WTC11 (cell line): ENCODE measurements around the gene SIPA1L3. TPM values are rescaled to one million over a fixed set of nuclear protein-coding genes. Genes with fewer than 3 reads are reported as not detected.

Experiments
- ATAC-seq: fragments of 200-7000 bp; cut with Tn5 transposase; 2 replicates; pipeline ENCODE4 v1.10.0; 2021; ENCODE audit warnings: mild to moderate bottlenecking, moderate library complexity
- CTCF ChIA-PET: fragments of 300-600 bp; sonication (Branson Sonifier 250); formaldehyde crosslinking; loops from one replicate; lab custom pipeline; 2021; ENCODE audit warnings: antibody characterized with exemption; lab: Charles Lee
- POLR2A ChIA-PET: fragments of 350-600 bp; sonication (Branson Sonifier 250); formaldehyde crosslinking; loops from one replicate; lab custom pipeline; 2021; ENCODE audit warnings: antibody characterized with exemption; lab: Charles Lee
- DNase-seq: peaks from one replicate; pipeline ENCODE4 v3.0.0; 2021; ENCODE audit warnings: low spot score
- H3K27ac Mint-ChIP-seq: 2 replicates; pipeline ENCODE4 v1.8.0; 2021; ENCODE audit warnings: mixed read lengths
- H3K27me3 Mint-ChIP-seq: 2 replicates; pipeline ENCODE4 v1.8.0; 2021; ENCODE audit warnings: low read depth, mild to moderate bottlenecking, moderate library complexity, mixed read lengths
- H3K36me3 Mint-ChIP-seq: 2 replicates; pipeline ENCODE4 v1.8.0; 2021; ENCODE audit warnings: mixed read lengths
- H3K4me1 Mint-ChIP-seq: 2 replicates; pipeline ENCODE4 v1.8.0; 2022; ENCODE audit warnings: mixed read lengths
- H3K4me3 Mint-ChIP-seq: 2 replicates; pipeline ENCODE4 v1.8.0; 2021; ENCODE audit warnings: mild to moderate bottlenecking, moderate library complexity, mixed read lengths
- H3K9me3 Mint-ChIP-seq: 2 replicates; pipeline ENCODE4 v1.8.0; 2021; ENCODE audit warnings: mixed read lengths
- ATF1 ChIP-seq: sonication (generic); formaldehyde crosslinking; IDR thresholded peaks from 2 replicates; pipeline ENCODE4 v1.8.1; 2023; ENCODE audit warnings: mild to moderate bottlenecking, moderate library complexity, missing genetic modification reagents
- CREB1 ChIP-seq: sonication (generic); formaldehyde crosslinking; IDR thresholded peaks from 2 replicates; pipeline ENCODE4 v1.8.0; 2023; ENCODE audit warnings: mild to moderate bottlenecking, missing genetic modification reagents
- CREM ChIP-seq: sonication (generic); formaldehyde crosslinking; IDR thresholded peaks from 2 replicates; pipeline ENCODE4 v1.8.1; 2022; ENCODE audit warnings: mild to moderate bottlenecking, missing genetic modification reagents, moderate library complexity
- ELF4 ChIP-seq: sonication (generic); formaldehyde crosslinking; IDR thresholded peaks from 2 replicates; pipeline ENCODE4 v1.8.1; 2022; ENCODE audit warnings: low read depth, mild to moderate bottlenecking, moderate library complexity, missing genetic modification reagents
- ETV6 ChIP-seq: sonication (generic); formaldehyde crosslinking; IDR thresholded peaks from 2 replicates; pipeline ENCODE4 v1.8.1; 2022; ENCODE audit warnings: mild to moderate bottlenecking, missing genetic modification reagents
- NFE2L1 ChIP-seq: sonication (generic); formaldehyde crosslinking; IDR thresholded peaks from 2 replicates; pipeline ENCODE4 v1.8.1; 2023; ENCODE audit warnings: missing genetic modification reagents
- SMAD3 ChIP-seq: sonication (generic); formaldehyde crosslinking; IDR thresholded peaks from 2 replicates; pipeline ENCODE4 v1.8.0; 2022; ENCODE audit warnings: missing genetic modification reagents, mild to moderate bottlenecking, borderline replicate concordance
- ZNF416 ChIP-seq: fragments of 250-450 bp; sonication (Bioruptor Pico); IDR thresholded peaks from 2 replicates; pipeline ENCODE4 v1.9.0; 2021; ENCODE audit warnings: mild to moderate bottlenecking, inconsistent platforms
- total RNA-seq: library from RNA; stranded (reverse); gene quantifications from 3 replicates; pipeline ENCODE4 v1.2.3, GENCODE V29; 2021
- TF ChIP-seq, protein P1 (sequence below): fragments of 250-450 bp; sonication (Bioruptor Pico); IDR thresholded peaks from 2 replicates; pipeline ENCODE4 v1.9.0; 2021; ENCODE audit warnings: mild to moderate bottlenecking, borderline replicate concordance
- TF ChIP-seq, protein P2 (sequence below): sonication (generic); formaldehyde crosslinking; IDR thresholded peaks from 2 replicates; pipeline ENCODE4 v1.8.0; 2022; ENCODE audit warnings: mild to moderate bottlenecking, missing genetic modification reagents
- TF ChIP-seq, protein P3 (sequence below): sonication (generic); formaldehyde crosslinking; IDR thresholded peaks from 2 replicates; pipeline ENCODE4 v1.8.1; 2022; ENCODE audit warnings: missing genetic modification reagents, borderline replicate concordance
- TF ChIP-seq, protein P4 (sequence below): fragments of 200-600 bp; IDR thresholded peaks from 2 replicates; pipeline ENCODE4 v1.8.0; 2022; ENCODE audit warnings: antibody characterized with exemption
- TF ChIP-seq, protein P5 (sequence below): sonication (generic); formaldehyde crosslinking; IDR thresholded peaks from 2 replicates; pipeline ENCODE4 v1.8.1; 2023; ENCODE audit warnings: mild to moderate bottlenecking, missing genetic modification reagents
- TF ChIP-seq, protein P6 (sequence below): fragments of 250-450 bp; sonication (Bioruptor Pico); IDR thresholded peaks from 2 replicates; pipeline ENCODE4 v1.8.0; 2021; ENCODE audit warnings: mild to moderate bottlenecking
- TF ChIP-seq, protein P7 (sequence below): sonication (generic); formaldehyde crosslinking; IDR thresholded peaks from 2 replicates; pipeline ENCODE4 v1.8.0; 2022; ENCODE audit warnings: mild to moderate bottlenecking, missing genetic modification reagents
- TF ChIP-seq, protein P8 (sequence below): sonication (generic); formaldehyde crosslinking; conservative IDR thresholded peaks from 2 replicates; pipeline ENCODE4 v1.8.1; 2022; ENCODE audit warnings: mild to moderate bottlenecking, missing genetic modification reagents
- TF ChIP-seq, protein P9 (sequence below): fragments of 250-450 bp; sonication (Bioruptor Pico); IDR thresholded peaks from 2 replicates; pipeline ENCODE4 v1.9.0; 2021; ENCODE audit warnings: mild to moderate bottlenecking

Gene SIPA1L3
- total RNA-seq, 1 experiment from 2014 or later, result 41.5 TPM

DNA sequence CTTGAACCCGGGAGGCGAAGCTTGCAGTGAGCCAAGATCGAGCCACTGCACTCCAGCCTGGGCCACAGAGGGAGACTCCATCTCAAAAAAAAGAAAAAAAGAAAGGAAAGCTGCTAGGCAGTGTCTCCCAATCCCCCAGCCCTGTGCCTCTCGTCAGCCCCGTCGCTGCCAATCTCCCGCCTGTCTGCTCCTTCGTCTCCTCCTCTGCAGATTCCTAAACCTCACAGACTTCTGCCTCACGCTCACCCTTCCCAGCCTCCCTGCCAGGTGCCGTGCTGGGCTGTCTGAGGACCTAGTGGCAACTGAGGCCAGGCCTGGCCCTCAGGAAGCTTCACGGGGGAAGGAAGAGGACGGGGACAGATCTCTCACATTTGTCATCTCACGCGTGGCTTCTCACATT, 295.5 kb downstream of the SIPA1L3 start:
- POLR2A ChIA-PET, result interaction anchor here (0.6 kb wide), 1 partner anchor 233 kb away, joined by 3 read pairs; no protein-coding TSS in a partner anchor
- DNase-seq (no peak), ATAC-seq (no peak)
- TF ChIP-seq ATF1 (CRISPR knock-in tag) (no peak), CREM (CRISPR knock-in tag) (no peak), ETV6 (CRISPR knock-in tag) (no peak), CREB1 (CRISPR knock-in tag) (no peak), ZNF416 (CRISPR knock-in tag) (no peak)
- TF ChIP-seq, protein P1, sequence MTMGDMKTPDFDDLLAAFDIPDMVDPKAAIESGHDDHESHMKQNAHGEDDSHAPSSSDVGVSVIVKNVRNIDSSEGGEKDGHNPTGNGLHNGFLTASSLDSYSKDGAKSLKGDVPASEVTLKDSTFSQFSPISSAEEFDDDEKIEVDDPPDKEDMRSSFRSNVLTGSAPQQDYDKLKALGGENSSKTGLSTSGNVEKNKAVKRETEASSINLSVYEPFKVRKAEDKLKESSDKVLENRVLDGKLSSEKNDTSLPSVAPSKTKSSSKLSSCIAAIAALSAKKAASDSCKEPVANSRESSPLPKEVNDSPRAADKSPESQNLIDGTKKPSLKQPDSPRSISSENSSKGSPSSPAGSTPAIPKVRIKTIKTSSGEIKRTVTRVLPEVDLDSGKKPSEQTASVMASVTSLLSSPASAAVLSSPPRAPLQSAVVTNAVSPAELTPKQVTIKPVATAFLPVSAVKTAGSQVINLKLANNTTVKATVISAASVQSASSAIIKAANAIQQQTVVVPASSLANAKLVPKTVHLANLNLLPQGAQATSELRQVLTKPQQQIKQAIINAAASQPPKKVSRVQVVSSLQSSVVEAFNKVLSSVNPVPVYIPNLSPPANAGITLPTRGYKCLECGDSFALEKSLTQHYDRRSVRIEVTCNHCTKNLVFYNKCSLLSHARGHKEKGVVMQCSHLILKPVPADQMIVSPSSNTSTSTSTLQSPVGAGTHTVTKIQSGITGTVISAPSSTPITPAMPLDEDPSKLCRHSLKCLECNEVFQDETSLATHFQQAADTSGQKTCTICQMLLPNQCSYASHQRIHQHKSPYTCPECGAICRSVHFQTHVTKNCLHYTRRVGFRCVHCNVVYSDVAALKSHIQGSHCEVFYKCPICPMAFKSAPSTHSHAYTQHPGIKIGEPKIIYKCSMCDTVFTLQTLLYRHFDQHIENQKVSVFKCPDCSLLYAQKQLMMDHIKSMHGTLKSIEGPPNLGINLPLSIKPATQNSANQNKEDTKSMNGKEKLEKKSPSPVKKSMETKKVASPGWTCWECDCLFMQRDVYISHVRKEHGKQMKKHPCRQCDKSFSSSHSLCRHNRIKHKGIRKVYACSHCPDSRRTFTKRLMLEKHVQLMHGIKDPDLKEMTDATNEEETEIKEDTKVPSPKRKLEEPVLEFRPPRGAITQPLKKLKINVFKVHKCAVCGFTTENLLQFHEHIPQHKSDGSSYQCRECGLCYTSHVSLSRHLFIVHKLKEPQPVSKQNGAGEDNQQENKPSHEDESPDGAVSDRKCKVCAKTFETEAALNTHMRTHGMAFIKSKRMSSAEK (CRISPR knock-in tag), result no peak
- TF ChIP-seq, protein P2, sequence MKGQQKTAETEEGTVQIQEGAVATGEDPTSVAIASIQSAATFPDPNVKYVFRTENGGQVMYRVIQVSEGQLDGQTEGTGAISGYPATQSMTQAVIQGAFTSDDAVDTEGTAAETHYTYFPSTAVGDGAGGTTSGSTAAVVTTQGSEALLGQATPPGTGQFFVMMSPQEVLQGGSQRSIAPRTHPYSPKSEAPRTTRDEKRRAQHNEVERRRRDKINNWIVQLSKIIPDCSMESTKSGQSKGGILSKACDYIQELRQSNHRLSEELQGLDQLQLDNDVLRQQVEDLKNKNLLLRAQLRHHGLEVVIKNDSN (CRISPR knock-in tag), result no peak
- peaks cover 6% of the 10 kb centered on the region; the same call in 1 of the 2 replicates for H3K4me1 Mint-ChIP-seq
- no peak overlapping the region for H3K4me3 Mint-ChIP-seq
- H3K27ac Mint-ChIP-seq, result peak overlapping the region; percentile 71; the same call in 1 of the 2 replicates
- peaks cover 4% of the 10 kb centered on the region for H3K36me3 Mint-ChIP-seq
- no peaks in the 10 kb centered on the region for H3K9me3 Mint-ChIP-seq
- no peaks in the 10 kb centered on the region for H3K27me3 Mint-ChIP-seq
- CTCF ChIA-PET, result interaction anchor here (2.5 kb wide), 1 partner anchor 60 kb away, joined by 13 read pairs; no protein-coding TSS in a partner anchor

DNA sequence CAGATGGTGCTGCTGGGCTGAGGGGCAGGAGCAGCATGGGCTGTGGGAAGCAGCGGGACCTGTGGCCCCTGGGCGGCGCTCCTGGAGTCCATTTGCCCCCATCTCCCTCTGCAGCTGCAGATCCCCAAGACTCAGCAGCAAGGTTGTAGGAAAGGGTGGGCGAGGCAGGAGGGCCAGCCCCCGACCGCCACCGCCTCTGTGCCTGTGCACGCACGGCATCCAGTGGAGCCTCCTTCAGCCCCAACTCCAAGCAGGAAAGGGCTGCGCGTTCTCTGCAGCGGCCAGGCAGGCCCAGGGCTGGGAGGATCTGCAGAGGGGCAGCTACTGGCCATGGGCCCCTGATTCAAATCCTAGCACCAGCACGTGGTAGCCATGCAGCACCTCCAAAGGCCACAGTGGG, 296.2 kb downstream of the SIPA1L3 start:
- TF ChIP-seq, protein P3, sequence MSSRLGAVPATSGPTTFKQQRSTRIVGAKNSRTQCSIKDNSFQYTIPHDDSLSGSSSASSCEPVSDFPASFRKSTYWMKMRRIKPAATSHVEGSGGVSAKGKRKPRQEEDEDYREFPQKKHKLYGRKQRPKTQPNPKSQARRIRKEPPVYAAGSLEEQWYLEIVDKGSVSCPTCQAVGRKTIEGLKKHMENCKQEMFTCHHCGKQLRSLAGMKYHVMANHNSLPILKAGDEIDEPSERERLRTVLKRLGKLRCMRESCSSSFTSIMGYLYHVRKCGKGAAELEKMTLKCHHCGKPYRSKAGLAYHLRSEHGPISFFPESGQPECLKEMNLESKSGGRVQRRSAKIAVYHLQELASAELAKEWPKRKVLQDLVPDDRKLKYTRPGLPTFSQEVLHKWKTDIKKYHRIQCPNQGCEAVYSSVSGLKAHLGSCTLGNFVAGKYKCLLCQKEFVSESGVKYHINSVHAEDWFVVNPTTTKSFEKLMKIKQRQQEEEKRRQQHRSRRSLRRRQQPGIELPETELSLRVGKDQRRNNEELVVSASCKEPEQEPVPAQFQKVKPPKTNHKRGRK (CRISPR knock-in tag), result no peak
- TF ChIP-seq, protein P4, sequence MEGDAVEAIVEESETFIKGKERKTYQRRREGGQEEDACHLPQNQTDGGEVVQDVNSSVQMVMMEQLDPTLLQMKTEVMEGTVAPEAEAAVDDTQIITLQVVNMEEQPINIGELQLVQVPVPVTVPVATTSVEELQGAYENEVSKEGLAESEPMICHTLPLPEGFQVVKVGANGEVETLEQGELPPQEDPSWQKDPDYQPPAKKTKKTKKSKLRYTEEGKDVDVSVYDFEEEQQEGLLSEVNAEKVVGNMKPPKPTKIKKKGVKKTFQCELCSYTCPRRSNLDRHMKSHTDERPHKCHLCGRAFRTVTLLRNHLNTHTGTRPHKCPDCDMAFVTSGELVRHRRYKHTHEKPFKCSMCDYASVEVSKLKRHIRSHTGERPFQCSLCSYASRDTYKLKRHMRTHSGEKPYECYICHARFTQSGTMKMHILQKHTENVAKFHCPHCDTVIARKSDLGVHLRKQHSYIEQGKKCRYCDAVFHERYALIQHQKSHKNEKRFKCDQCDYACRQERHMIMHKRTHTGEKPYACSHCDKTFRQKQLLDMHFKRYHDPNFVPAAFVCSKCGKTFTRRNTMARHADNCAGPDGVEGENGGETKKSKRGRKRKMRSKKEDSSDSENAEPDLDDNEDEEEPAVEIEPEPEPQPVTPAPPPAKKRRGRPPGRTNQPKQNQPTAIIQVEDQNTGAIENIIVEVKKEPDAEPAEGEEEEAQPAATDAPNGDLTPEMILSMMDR, result no peak
- no peak for TF ChIP-seq SMAD3 (CRISPR knock-in tag)
- Mint-ChIP-seq H3K36me3 (peaks cover 4% of the 10 kb centered on the region), H3K27ac (no peak overlapping the region), H3K27me3 (no peaks in the 10 kb centered on the region), H3K9me3 (no peaks in the 10 kb centered on the region), H3K4me1 (peaks cover 10% of the 10 kb centered on the region), H3K4me3 (no peak overlapping the region)
- ChIA-PET CTCF (no interaction called here), POLR2A (no interaction called here)
- ATAC-seq (no peak), DNase-seq (no peak)

DNA sequence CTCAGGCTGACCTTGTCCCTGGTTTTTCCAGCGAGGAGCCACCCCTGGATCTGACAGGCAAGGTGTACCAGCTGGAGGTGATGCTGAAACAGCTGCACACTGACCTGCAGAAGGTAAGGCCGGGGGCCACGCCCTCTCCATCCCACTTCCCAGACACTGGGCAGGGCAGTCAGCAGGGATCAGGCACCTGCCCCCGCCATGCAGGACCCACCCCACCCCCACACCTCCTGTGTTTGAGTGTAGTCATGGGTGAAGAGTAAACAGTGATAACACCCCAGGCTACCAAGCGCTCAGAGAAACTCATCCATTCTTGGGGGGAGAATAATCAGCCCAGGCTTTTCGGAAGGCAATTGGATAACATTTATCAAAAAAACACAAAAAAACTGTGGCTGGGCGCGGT, 297.1 kb downstream of the SIPA1L3 start:
- Mint-ChIP-seq H3K27me3 (peaks cover 4% of the 10 kb centered on the region), H3K9me3 (no peaks in the 10 kb centered on the region), H3K4me3 (no peak overlapping the region), H3K36me3 (peaks cover 4% of the 10 kb centered on the region), H3K4me1 (peaks cover 17% of the 10 kb centered on the region), H3K27ac (no peak overlapping the region)
- ATAC-seq (no peak), DNase-seq (no peak)
- POLR2A ChIA-PET, result interaction anchor here (0.5 kb wide), 1 partner anchor 43 kb away, joined by 3 read pairs; no protein-coding TSS in a partner anchor
- CTCF ChIA-PET, result no interaction called here
- TF ChIP-seq, protein P5, sequence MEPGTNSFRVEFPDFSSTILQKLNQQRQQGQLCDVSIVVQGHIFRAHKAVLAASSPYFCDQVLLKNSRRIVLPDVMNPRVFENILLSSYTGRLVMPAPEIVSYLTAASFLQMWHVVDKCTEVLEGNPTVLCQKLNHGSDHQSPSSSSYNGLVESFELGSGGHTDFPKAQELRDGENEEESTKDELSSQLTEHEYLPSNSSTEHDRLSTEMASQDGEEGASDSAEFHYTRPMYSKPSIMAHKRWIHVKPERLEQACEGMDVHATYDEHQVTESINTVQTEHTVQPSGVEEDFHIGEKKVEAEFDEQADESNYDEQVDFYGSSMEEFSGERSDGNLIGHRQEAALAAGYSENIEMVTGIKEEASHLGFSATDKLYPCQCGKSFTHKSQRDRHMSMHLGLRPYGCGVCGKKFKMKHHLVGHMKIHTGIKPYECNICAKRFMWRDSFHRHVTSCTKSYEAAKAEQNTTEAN (CRISPR knock-in tag), result no peak
- TF ChIP-seq, protein P6, sequence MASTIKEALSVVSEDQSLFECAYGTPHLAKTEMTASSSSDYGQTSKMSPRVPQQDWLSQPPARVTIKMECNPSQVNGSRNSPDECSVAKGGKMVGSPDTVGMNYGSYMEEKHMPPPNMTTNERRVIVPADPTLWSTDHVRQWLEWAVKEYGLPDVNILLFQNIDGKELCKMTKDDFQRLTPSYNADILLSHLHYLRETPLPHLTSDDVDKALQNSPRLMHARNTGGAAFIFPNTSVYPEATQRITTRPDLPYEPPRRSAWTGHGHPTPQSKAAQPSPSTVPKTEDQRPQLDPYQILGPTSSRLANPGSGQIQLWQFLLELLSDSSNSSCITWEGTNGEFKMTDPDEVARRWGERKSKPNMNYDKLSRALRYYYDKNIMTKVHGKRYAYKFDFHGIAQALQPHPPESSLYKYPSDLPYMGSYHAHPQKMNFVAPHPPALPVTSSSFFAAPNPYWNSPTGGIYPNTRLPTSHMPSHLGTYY (CRISPR knock-in tag), result no peak
- no peak for TF ChIP-seq ELF4 (CRISPR knock-in tag)
- TF ChIP-seq, protein P7, sequence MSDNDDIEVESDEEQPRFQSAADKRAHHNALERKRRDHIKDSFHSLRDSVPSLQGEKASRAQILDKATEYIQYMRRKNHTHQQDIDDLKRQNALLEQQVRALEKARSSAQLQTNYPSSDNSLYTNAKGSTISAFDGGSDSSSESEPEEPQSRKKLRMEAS (CRISPR knock-in tag), result no peak
- TF ChIP-seq, protein P8, sequence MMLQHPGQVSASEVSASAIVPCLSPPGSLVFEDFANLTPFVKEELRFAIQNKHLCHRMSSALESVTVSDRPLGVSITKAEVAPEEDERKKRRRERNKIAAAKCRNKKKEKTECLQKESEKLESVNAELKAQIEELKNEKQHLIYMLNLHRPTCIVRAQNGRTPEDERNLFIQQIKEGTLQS (CRISPR knock-in tag), result no peak
- TF ChIP-seq, protein P9, sequence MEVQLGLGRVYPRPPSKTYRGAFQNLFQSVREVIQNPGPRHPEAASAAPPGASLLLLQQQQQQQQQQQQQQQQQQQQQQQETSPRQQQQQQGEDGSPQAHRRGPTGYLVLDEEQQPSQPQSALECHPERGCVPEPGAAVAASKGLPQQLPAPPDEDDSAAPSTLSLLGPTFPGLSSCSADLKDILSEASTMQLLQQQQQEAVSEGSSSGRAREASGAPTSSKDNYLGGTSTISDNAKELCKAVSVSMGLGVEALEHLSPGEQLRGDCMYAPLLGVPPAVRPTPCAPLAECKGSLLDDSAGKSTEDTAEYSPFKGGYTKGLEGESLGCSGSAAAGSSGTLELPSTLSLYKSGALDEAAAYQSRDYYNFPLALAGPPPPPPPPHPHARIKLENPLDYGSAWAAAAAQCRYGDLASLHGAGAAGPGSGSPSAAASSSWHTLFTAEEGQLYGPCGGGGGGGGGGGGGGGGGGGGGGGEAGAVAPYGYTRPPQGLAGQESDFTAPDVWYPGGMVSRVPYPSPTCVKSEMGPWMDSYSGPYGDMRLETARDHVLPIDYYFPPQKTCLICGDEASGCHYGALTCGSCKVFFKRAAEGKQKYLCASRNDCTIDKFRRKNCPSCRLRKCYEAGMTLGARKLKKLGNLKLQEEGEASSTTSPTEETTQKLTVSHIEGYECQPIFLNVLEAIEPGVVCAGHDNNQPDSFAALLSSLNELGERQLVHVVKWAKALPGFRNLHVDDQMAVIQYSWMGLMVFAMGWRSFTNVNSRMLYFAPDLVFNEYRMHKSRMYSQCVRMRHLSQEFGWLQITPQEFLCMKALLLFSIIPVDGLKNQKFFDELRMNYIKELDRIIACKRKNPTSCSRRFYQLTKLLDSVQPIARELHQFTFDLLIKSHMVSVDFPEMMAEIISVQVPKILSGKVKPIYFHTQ, result no peak
- TF ChIP-seq NFE2L1 (CRISPR knock-in tag), result no peak
